ENCODE measurements around the gene BPIFB6. TPM values are rescaled to one million over a fixed set of nuclear protein-coding genes. Genes with fewer than 3 reads are reported as not detected.

The BPIFB6 gene
- total and polyA plus RNA-seq, 9 donors = not detected

- no peaks in the 10 kb centered on the region for H3K4me1 ChIP-seq (ENCODE audit: insufficient read depth)
- no peaks in the 10 kb centered on the region for H3K9me3 ChIP-seq
- no peak overlapping the region for H3K4me3 ChIP-seq
- no peaks in the 10 kb centered on the region for H3K27me3 ChIP-seq
- DNase-seq = no peak
- TF ChIP-seq POLR2A (IDR thresholded peaks at IDR 0.05) = no peak
- TF ChIP-seq, protein P1, sequence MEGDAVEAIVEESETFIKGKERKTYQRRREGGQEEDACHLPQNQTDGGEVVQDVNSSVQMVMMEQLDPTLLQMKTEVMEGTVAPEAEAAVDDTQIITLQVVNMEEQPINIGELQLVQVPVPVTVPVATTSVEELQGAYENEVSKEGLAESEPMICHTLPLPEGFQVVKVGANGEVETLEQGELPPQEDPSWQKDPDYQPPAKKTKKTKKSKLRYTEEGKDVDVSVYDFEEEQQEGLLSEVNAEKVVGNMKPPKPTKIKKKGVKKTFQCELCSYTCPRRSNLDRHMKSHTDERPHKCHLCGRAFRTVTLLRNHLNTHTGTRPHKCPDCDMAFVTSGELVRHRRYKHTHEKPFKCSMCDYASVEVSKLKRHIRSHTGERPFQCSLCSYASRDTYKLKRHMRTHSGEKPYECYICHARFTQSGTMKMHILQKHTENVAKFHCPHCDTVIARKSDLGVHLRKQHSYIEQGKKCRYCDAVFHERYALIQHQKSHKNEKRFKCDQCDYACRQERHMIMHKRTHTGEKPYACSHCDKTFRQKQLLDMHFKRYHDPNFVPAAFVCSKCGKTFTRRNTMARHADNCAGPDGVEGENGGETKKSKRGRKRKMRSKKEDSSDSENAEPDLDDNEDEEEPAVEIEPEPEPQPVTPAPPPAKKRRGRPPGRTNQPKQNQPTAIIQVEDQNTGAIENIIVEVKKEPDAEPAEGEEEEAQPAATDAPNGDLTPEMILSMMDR (IDR thresholded peaks at IDR 0.05) = no peak
- TF ChIP-seq EP300 (IDR thresholded peaks at IDR 0.05) = no peak
- no peak overlapping the region for H3K27ac ChIP-seq
- WGBS, 3 donors = 47 to 50% (median 49%) methylated on average over 9 of the region's 9 CpGs
- H3K36me3 ChIP-seq = no peaks in the 10 kb centered on the region
- intact Hi-C loops (cut with DNase I) = loop anchor here in 1 of 4 donors (10.0 kb wide), 1 partner anchor 65 kb away; no protein-coding TSS in a partner anchor
Measured at GRCh38 chr20:32999603-33000250, 31.7 kb upstream of the BPIFB6 start.

- H3K36me3 ChIP-seq = no peaks in the 10 kb centered on the region
- H3K9me3 ChIP-seq = no peaks in the 10 kb centered on the region
- intact Hi-C loops (cut with DNase I) = loop anchor here in 1 of 4 donors (10.0 kb wide), 1 partner anchor 64 kb away; no protein-coding TSS in a partner anchor
- TF ChIP-seq, protein P1 (IDR thresholded peaks at IDR 0.05) = no peak
- TF ChIP-seq EP300 (IDR thresholded peaks at IDR 0.05) (no peak), POLR2A (IDR thresholded peaks at IDR 0.05) (no peak)
- no peaks in the 10 kb centered on the region for H3K4me1 ChIP-seq (ENCODE audit: insufficient read depth)
- WGBS, 3 donors = 52 to 54% (median 53%) methylated on average over 9 of the region's 9 CpGs
- no peak for DNase-seq
- H3K27ac ChIP-seq = no peak overlapping the region
- no peak overlapping the region for H3K4me3 ChIP-seq
- H3K27me3 ChIP-seq = no peaks in the 10 kb centered on the region
Measured at GRCh38 chr20:33000802-33001466, 30.5 kb upstream of the BPIFB6 start.

DNA sequence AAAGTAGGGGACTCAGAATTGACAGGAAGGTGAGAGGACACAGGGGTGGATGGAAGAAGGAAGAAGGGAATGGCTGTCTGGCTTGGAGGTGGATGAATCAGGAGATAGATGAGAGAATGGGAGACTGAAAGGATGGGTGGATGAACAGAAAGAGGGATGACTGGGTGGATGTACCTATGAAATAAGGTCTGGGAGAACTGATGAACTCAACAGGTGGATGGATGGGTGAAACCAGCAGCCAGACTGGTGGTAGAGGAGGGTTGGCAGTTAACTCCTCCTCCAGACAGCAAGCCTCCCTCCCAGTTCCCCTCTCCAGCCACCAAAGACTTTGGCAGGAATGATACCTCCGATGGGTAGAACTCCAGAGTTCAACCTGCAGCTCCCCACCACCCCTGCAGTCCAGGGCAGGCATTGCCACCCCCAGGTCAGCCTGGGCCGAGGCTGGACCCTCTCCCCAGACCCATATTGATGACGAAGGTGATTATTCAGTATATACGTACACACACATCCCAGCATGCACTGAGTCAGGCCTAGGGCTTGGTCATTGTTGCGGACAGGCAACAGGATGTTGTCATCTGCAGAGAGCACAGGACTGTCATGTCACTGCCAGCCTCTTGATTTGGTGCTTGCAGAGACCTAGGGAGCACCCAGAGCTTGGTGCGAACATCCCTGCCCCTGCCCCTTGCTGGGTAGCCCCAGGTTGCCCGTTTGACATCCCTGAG lies 29.2 kb upstream of the BPIFB6 start:
- TF ChIP-seq, protein P1 (IDR thresholded peaks at IDR 0.05) = no peak
- no peak for TF ChIP-seq EP300 (IDR thresholded peaks at IDR 0.05)
- no peak for TF ChIP-seq POLR2A (IDR thresholded peaks at IDR 0.05)
- Histone ChIP-seq H3K27me3 (no peaks in the 10 kb centered on the region), H3K9me3 (no peaks in the 10 kb centered on the region), H3K36me3 (no peaks in the 10 kb centered on the region), H3K27ac (no peak overlapping the region), H3K4me1 (ENCODE audit: insufficient read depth) (no peaks in the 10 kb centered on the region), H3K4me3 (no peak overlapping the region)
- 77 to 82% (median 81%) methylated on average over 7 of the region's 7 CpGs for WGBS, 3 donors
- no peak for DNase-seq
- intact Hi-C loops (cut with DNase I) = loop anchor here in 1 of 4 donors (10.0 kb wide), 1 partner anchor 63 kb away; no protein-coding TSS in a partner anchor

DNA sequence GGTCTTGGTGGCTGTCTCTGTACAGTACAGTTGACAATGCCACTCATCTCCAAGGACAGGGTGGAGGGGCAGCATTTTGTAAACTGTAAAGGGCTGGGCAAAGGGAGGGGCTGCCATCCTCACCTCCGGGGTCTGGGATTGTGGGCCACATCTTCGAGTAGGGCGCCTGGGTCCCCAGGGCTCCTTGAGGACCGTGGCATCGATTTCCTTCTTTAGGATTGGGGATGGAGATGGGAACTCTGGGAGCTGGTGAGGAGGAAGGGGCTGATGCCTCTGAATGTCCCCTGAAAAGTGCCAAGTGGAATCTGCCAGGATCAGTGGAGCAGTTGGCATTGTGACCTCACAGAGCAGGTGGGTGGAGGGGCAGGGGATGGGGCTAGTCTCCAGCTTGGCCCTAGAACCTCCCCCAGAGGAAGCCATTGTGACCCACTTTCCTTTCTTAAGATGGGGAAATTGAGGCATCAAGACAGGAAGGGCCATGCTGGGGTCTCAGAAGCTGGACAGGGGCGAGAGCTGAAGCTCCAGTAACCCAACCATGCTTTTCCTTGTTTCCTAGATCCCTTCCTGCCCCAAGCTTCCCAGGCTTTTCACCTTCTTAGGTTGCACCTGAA lies 27.2 kb upstream of the BPIFB6 start, which contains the start of gene SUN5:
TSS of gene SUN5 (minus strand) at position 293 of the 611 bp plus-strand sequence. CDS start at position 200, 93 bp downstream.
- no peaks in the 10 kb centered on the region for H3K4me1 ChIP-seq (ENCODE audit: insufficient read depth)
- DNase-seq = no peak
- H3K27ac ChIP-seq = no peak within 1 kb of the TSS
- no peaks in the 10 kb centered on the region for H3K9me3 ChIP-seq
- H3K36me3 ChIP-seq = no peaks in the 10 kb centered on the region
- no peaks in the 10 kb centered on the region for H3K27me3 ChIP-seq
- TF ChIP-seq, protein P1 (IDR thresholded peaks at IDR 0.05) = no peak
- TF ChIP-seq EP300 (IDR thresholded peaks at IDR 0.05) (no peak), POLR2A (IDR thresholded peaks at IDR 0.05) (no peak)
- intact Hi-C loops (cut with DNase I) = loop anchor here in 1 of 4 donors (10.0 kb wide), 1 partner anchor 61 kb away; no protein-coding TSS in a partner anchor
- WGBS, 3 donors = 67 to 77% (median 73%) methylated on average over 6 of the region's 6 CpGs
- H3K4me3 ChIP-seq = no peak within 1 kb of the TSS
